ENCODE measurements around the gene ARPC5L.
"Not testable (repeated sequence)": the region's sequence is repeated elsewhere in the genome, so short reads cannot be mapped to it uniquely, and the experiment has no call there.

The ARPC5L gene

DNA sequence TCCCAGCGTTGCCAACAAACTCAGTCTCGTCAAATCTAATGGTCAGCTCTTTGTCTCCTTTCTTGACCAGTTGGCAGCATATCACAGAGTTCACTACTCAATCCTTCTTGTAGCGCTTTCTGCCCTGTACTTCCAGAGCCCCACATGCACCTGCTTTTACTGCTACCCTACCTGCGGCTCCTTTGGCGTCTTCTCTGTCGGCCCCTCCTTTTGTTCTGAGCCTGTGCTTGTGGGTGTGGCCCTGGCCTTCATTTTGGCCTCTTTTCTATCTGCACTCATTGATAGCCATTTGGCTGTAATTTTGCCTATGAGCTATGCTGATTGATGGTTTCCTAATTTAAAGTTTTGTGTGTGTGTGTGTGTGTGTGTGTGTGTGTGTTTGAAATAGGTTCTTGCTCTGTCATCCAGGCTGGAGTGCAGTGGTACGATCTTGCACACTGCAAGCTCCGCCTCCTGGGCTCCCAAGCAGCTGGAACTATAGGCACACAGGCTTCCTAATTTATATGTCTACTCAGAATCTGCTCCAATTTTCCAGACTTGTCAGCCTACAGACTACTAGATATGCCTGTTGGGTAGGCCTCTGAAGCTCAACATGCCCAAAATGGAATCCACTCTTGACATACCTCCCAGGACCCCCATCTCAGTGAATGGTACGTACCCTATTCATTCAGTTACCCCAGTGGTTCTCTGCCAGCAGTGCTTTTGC is 32.3 kb downstream of the ARPC5L start:
- no peaks in the 10 kb centered on the region for H3K4me1 ChIP-seq (ENCODE audit: control insufficient read depth, insufficient read depth, low read length)
- no peak overlapping the region for H3K4me3 ChIP-seq (ENCODE audit: low read length)
- H3K9ac ChIP-seq (ENCODE audit: low read length), result no peak overlapping the region
- H3K36me3 ChIP-seq (ENCODE audit: control insufficient read depth, insufficient read depth, low read length), result peaks cover 33% of the 10 kb centered on the region
- H3K27ac ChIP-seq (ENCODE audit: low read depth, low read length), result no peak overlapping the region
- no peaks in the 10 kb centered on the region for H3K27me3 ChIP-seq (ENCODE audit: control insufficient read depth, insufficient read depth, low read length)

DNA sequence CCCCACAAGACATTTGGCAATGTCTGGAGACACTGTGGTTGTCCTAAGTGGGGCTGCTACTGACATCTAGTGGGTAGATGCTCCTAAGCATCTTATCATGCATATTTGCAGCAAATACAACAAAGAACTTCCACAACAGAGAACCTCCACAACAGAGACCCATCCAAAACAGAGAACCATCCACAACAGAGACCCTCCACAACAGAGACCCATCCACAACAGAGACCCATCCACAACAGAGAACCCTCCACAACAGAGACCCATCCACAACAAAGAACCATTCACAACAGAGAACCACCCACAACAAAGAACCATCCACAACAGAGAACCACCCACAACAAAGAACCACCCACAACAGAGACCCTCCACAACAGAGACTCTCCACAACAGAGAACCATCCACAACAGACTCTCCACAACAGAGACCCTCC is 32.8 kb downstream of the ARPC5L start:
- H3K27ac ChIP-seq (ENCODE audit: low read depth, low read length), result no peak overlapping the region
- no peaks in the 10 kb centered on the region for H3K27me3 ChIP-seq (ENCODE audit: control insufficient read depth, insufficient read depth, low read length)
- no peaks in the 10 kb centered on the region for H3K4me1 ChIP-seq (ENCODE audit: control insufficient read depth, insufficient read depth, low read length)
- H3K36me3 ChIP-seq (ENCODE audit: control insufficient read depth, insufficient read depth, low read length), result peaks cover 30% of the 10 kb centered on the region
- H3K9ac ChIP-seq (ENCODE audit: low read length), result no peak overlapping the region
- no peak overlapping the region for H3K4me3 ChIP-seq (ENCODE audit: low read length)

GRCh38 chr9:124897570-124898460 is 35.9 kb downstream of the ARPC5L start:
- Histone ChIP-seq H3K4me3 (ENCODE audit: low read length) (no peak overlapping the region), H3K4me1 (ENCODE audit: control insufficient read depth, insufficient read depth, low read length) (no peaks in the 10 kb centered on the region), H3K27ac (ENCODE audit: low read depth, low read length) (no peak overlapping the region), H3K9ac (ENCODE audit: low read length) (no peak overlapping the region), H3K36me3 (ENCODE audit: control insufficient read depth, insufficient read depth, low read length) (peaks cover 16% of the 10 kb centered on the region), H3K27me3 (ENCODE audit: control insufficient read depth, insufficient read depth, low read length) (no peaks in the 10 kb centered on the region)

DNA sequence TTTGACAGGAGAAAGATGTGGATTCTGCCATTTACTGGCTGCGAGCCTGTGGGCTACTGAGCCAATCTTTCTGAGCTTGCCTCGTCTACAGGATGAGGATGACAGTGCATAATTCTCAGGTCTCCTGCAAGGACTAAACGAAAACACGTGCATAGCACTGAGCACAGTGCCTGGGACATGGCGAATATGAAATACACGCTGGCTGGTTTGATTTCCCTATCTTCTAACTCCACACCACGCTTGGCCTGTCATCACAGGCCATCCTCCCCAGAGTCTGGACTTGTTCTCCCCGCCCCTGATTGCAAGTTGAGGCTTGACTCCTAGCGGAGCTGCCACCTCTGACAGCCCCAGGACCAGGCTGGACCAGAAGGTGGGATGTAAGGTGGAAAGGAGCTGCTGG is 37.9 kb downstream of the ARPC5L start:
- Histone ChIP-seq H3K4me1 (ENCODE audit: control insufficient read depth, insufficient read depth, low read length) (no peaks in the 10 kb centered on the region), H3K9ac (ENCODE audit: low read length) (no peak overlapping the region), H3K4me3 (ENCODE audit: low read length) (no peak overlapping the region), H3K36me3 (ENCODE audit: control insufficient read depth, insufficient read depth, low read length) (peaks cover 18% of the 10 kb centered on the region), H3K27ac (ENCODE audit: low read depth, low read length) (no peak overlapping the region), H3K27me3 (ENCODE audit: control insufficient read depth, insufficient read depth, low read length) (no peaks in the 10 kb centered on the region)

DNA sequence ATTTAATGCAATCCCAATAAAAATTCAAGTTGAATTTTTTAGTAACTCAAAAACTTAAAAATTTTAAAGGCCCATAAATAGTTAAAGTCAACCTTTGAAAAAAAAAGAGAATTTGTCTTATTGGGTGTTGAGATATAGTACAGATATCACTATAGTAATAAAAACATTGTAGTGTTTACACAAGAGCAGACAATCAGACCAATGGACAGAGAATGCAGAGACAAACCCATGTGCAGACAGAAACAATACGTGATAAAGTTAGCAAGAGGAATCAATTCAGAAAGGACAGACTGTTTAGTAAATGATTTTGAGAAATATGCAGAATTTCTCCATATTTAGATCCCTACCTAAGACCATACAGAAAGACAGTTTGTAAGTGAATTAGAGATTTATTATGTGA is 45.0 kb downstream of the ARPC5L start:
- no peak overlapping the region for H3K9ac ChIP-seq (ENCODE audit: low read length)
- H3K4me3 ChIP-seq (ENCODE audit: low read length), result no peak overlapping the region
- H3K27me3 ChIP-seq (ENCODE audit: control insufficient read depth, insufficient read depth, low read length), result no peaks in the 10 kb centered on the region
- peaks cover 15% of the 10 kb centered on the region for H3K36me3 ChIP-seq (ENCODE audit: control insufficient read depth, insufficient read depth, low read length)
- H3K27ac ChIP-seq (ENCODE audit: low read depth, low read length), result no peak overlapping the region
- no peaks in the 10 kb centered on the region for H3K4me1 ChIP-seq (ENCODE audit: control insufficient read depth, insufficient read depth, low read length)

DNA sequence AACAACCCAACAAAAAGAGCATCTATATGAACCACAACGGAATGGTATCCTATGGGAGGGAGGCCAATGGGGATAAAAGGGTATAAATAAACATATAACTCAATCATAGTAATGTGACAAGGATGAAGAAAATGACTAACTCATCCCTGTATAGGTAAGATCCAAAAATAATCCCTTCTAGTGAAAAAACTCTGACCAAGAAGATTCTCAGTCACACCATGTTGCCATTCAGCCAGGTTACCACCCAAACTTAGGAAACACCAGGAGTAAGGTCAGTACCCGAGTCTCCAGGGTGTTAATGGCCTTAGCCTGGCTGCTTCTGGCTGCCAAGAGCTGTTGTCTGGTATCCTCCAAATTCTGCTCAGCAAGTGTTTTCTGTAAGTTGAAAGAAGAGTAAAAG is 46.2 kb downstream of the ARPC5L start:
- Histone ChIP-seq H3K36me3 (ENCODE audit: control insufficient read depth, insufficient read depth, low read length) (peaks cover 18% of the 10 kb centered on the region), H3K4me1 (ENCODE audit: control insufficient read depth, insufficient read depth, low read length) (no peaks in the 10 kb centered on the region), H3K4me3 (ENCODE audit: low read length) (no peak overlapping the region), H3K27me3 (ENCODE audit: control insufficient read depth, insufficient read depth, low read length) (no peaks in the 10 kb centered on the region), H3K27ac (ENCODE audit: low read depth, low read length) (no peak overlapping the region), H3K9ac (ENCODE audit: low read length) (no peak overlapping the region)

DNA sequence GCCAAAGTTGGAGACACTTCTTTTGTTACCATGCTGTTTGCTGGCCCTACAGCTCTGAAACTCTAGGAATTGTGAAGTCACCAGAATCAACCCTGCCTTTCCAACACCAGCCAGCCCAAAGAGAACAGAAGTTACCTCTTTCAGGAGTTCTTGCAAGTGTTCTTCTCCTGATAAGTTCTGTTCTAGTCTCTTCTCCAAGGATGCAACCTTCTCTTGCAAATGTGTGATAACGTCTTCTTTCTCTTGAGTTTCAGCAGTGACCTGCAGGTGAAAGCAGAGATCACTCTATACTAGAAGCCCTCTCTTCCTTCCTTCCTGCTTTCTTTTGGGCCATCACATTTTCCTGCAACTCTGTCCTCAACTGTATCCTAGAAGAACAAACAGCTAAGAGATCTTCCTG is 49.8 kb downstream of the ARPC5L start:
- H3K4me1 ChIP-seq (ENCODE audit: control insufficient read depth, insufficient read depth, low read length), result no peaks in the 10 kb centered on the region
- H3K27me3 ChIP-seq (ENCODE audit: control insufficient read depth, insufficient read depth, low read length), result no peaks in the 10 kb centered on the region
- H3K4me3 ChIP-seq (ENCODE audit: low read length), result no peak overlapping the region
- H3K36me3 ChIP-seq (ENCODE audit: control insufficient read depth, insufficient read depth, low read length), result peaks cover 21% of the 10 kb centered on the region
- H3K27ac ChIP-seq (ENCODE audit: low read depth, low read length), result no peak overlapping the region
- H3K9ac ChIP-seq (ENCODE audit: low read length), result no peak overlapping the region

- no peaks in the 10 kb centered on the region for H3K27me3 ChIP-seq (ENCODE audit: control insufficient read depth, insufficient read depth, low read length)
- H3K9ac ChIP-seq (ENCODE audit: low read length), result no peak overlapping the region
- H3K36me3 ChIP-seq (ENCODE audit: control insufficient read depth, insufficient read depth, low read length), result peaks cover 22% of the 10 kb centered on the region
- H3K4me3 ChIP-seq (ENCODE audit: low read length), result no peak overlapping the region
- no peaks in the 10 kb centered on the region for H3K4me1 ChIP-seq (ENCODE audit: control insufficient read depth, insufficient read depth, low read length)
- H3K27ac ChIP-seq (ENCODE audit: low read depth, low read length), result no peak overlapping the region
These were observed 51.4 kb downstream of the ARPC5L start for GRCh38 chr9:124913378-124913777.

GRCh38 chr9:124914753-124915405 is 52.9 kb downstream of the ARPC5L start:
- Histone ChIP-seq H3K9ac (ENCODE audit: low read length) (no peak overlapping the region), H3K27ac (ENCODE audit: low read depth, low read length) (no peak overlapping the region), H3K27me3 (ENCODE audit: control insufficient read depth, insufficient read depth, low read length) (no peaks in the 10 kb centered on the region), H3K4me1 (ENCODE audit: control insufficient read depth, insufficient read depth, low read length) (no peaks in the 10 kb centered on the region), H3K4me3 (ENCODE audit: low read length) (no peak overlapping the region), H3K36me3 (ENCODE audit: control insufficient read depth, insufficient read depth, low read length) (peaks cover 29% of the 10 kb centered on the region)

- not testable (repeated sequence) for H3K4me3 ChIP-seq (ENCODE audit: low read length); H3K9ac ChIP-seq (ENCODE audit: low read length); H3K27ac ChIP-seq (ENCODE audit: low read depth, low read length); H3K4me1 ChIP-seq (ENCODE audit: control insufficient read depth, insufficient read depth, low read length); H3K27me3 ChIP-seq (ENCODE audit: control insufficient read depth, insufficient read depth, low read length)
- H3K36me3 ChIP-seq (ENCODE audit: control insufficient read depth, insufficient read depth, low read length), result peaks cover 16% of the 10 kb centered on the region
These were observed 58.5 kb downstream of the ARPC5L start for GRCh38 chr9:124920394-124920793.
